Activated CD4-positive, alpha-beta memory T cell treated with anti-CD3 and anti-CD28 coated beads, Interleukin-2, amount 10 ng/mL, durations not matched to agents 7 days and 5 days (primary cell): ENCODE data around the gene DRC3. TPM values are rescaled to one million over a fixed set of nuclear protein-coding genes. Genes with fewer than 3 reads are reported as not detected.

ENCODE experiments used
- CTCF ChIA-PET: fragments of 350-600 bp; sonication (Branson Sonifier 250); formaldehyde crosslinking; loops from one replicate; lab custom pipeline; 2021; ENCODE audit warnings: antibody characterized with exemption, inconsistent platforms; lab: Charles Lee
- POLR2A ChIA-PET: fragments of 350-600 bp; sonication (Branson Sonifier 250); formaldehyde crosslinking; loops from one replicate; lab custom pipeline; 2021; ENCODE audit warnings: antibody characterized with exemption; lab: Charles Lee
- DNase-seq: peaks from one replicate; pipeline ENCODE4 v3.0.0-alpha.2; 2020
- H3K27ac Mint-ChIP-seq: one replicate; pipeline ENCODE4 v1.8.0; 2021; ENCODE audit warnings: mild to moderate bottlenecking, mixed read lengths
- H3K27me3 Mint-ChIP-seq: one replicate; pipeline ENCODE4 v1.8.0; 2021; ENCODE audit warnings: mixed read lengths
- H3K36me3 Mint-ChIP-seq: one replicate; pipeline ENCODE4 v1.8.0; 2021; ENCODE audit warnings: low read depth, mixed read lengths
- H3K4me1 Mint-ChIP-seq: one replicate; pipeline ENCODE4 v1.8.0; 2021; ENCODE audit warnings: mixed read lengths
- H3K4me3 Mint-ChIP-seq: one replicate; pipeline ENCODE4 v1.8.0; 2021; ENCODE audit warnings: mild to moderate bottlenecking, mixed read lengths
- H3K9me3 Mint-ChIP-seq: one replicate; pipeline ENCODE4 v1.8.0; 2021; ENCODE audit warnings: mixed read lengths
- total RNA-seq, 2 experiments: library from RNA; stranded (reverse); gene quantifications; one replicate each; pipeline ENCODE4 v1.2.3, GENCODE V29; 2021

Gene DRC3
- total RNA-seq, 2 experiments from 2014 or later = not detected

DNA sequence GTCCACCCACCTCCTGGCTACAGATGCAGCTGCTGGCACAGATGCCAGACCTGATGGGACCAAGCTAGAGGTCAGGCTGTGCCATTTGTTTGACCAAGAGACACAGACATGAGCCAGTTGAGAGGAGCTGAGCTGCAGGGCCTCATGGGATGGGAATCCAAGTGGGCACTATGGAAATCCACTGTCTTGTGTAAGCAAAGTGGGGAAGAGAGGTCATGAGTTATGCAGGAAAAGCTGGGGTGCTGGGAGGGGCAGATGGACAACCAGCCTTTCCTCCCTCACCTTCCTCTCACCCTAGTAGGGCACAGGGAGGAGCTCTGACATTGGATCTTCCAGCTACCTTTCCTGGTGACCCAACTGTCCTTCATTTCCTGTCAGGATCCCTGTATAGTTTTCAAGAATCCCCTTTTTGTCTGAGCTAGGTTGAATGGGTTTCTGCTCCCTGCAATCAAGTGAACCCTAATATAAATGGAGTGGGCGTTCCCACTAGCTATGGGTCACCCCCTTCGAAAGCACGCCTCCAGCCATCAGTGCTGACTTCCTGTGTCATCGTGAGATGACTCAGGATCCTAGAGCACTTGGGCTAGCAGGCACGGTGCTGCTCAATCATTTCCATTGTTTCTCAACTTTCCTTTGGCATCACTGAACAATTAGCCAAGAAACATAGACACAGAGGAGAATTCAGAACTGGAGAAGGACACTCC is 52.7 kb downstream of the DRC3 start:
- Mint-ChIP-seq H3K9me3 (no peaks in the 10 kb centered on the region), H3K36me3 (peaks cover 5% of the 10 kb centered on the region), H3K27me3 (no peaks in the 10 kb centered on the region), H3K4me3 (no peak overlapping the region), H3K27ac (peak overlapping the region; percentile 65), H3K4me1 (peaks cover 21% of the 10 kb centered on the region)
- POLR2A ChIA-PET = interaction anchor here (2.1 kb wide), 1 partner anchor 52 kb away, joined by 4 read pairs; the partner anchor contains the start of genes DRC3 and TOM1L2
- DNase-seq = peak; percentile 68
- CTCF ChIA-PET = interaction anchor here (0.7 to 2.6 kb wide), 6 partner anchors 8 to 155 kb away, joined by 3 to 9 read pairs (median 3); no protein-coding TSS in a partner anchor

DNA sequence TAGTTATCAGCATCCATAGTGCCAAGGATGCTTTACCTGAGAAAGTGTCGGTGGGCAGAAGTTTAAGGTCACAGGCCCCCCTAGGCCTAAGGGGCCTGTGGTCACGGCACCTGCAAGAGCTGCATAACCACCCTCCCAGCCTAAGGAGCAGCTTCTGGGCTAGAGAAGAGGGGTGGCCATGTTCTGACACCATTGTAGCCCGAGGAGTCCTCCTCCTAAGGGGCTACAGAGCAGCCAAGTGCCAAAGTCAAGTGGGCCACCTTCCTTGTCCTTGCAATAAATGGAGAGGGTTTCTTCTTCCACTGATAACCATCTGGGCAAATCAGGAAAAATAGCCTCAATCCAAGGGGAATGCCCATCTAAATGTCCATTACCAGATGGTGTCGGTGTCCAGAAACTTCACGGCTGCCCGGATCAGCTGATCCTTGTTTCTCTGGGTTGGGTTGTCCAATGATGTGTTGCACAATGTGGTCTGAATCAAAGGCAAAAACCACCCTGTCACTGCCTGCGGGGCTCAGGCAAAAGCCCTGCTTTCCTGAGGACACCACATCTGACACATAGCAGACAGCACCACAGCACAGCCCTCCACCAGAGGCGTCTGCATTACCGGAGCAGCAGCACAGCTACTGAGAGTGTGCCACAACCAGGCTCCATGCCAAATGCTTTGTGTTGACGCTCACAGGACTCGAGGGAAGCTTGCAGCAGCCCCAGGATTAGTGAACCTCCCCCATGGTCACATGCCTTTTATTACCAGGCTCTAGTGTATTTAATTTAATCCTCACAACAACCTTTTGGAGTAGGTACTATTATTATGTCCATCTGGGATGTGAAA is 53.5 kb downstream of the DRC3 start:
- H3K4me1 Mint-ChIP-seq = peaks cover 21% of the 10 kb centered on the region
- CTCF ChIA-PET = interaction anchor here (0.7 to 2.6 kb wide), 5 partner anchors 7 to 156 kb away, joined by 3 to 9 read pairs (median 3); no protein-coding TSS in a partner anchor
- H3K9me3 Mint-ChIP-seq = no peaks in the 10 kb centered on the region
- no peaks in the 10 kb centered on the region for H3K27me3 Mint-ChIP-seq
- POLR2A ChIA-PET = no interaction called here
- H3K36me3 Mint-ChIP-seq = peaks cover 5% of the 10 kb centered on the region
- H3K4me3 Mint-ChIP-seq = no peak overlapping the region
- no peak for DNase-seq
- peak overlapping the region; percentile 65 for H3K27ac Mint-ChIP-seq

DNA sequence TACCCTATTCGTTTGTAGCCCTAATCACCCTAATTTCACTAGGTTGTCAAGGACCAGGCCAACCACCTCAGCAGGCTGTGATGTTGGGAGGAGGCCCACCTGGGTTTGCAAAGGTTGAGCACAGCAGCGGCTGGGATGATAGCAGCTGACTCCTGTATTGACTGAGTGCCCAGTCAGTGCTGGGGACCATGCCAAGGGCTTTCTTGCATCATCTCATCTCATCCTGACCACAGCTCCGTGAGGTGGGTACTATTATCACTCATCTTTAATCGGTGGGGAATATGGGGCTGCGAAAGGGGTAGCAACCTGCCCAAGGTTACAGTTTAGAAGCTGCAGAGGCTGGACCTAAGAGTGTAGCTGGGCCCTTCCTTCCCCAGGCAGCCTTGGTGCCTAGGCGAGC is 54.6 kb downstream of the DRC3 start:
- CTCF ChIA-PET = no interaction called here
- DNase-seq = no peak
- Mint-ChIP-seq H3K4me1 (peaks cover 27% of the 10 kb centered on the region), H3K27ac (no peak overlapping the region), H3K27me3 (no peaks in the 10 kb centered on the region), H3K36me3 (peaks cover 5% of the 10 kb centered on the region), H3K4me3 (no peak overlapping the region), H3K9me3 (no peaks in the 10 kb centered on the region)
- POLR2A ChIA-PET = interaction anchor here (1.4 kb wide), 1 partner anchor 11 kb away, joined by 3 read pairs; the partner anchor contains the start of gene ATPAF2

GRCh38 chr17:18028114-18028951 is 55.7 kb downstream of the DRC3 start:
- Mint-ChIP-seq H3K27me3 (no peaks in the 10 kb centered on the region), H3K27ac (no peak overlapping the region), H3K4me3 (no peak overlapping the region), H3K9me3 (no peaks in the 10 kb centered on the region), H3K4me1 (peaks cover 37% of the 10 kb centered on the region), H3K36me3 (peaks cover 5% of the 10 kb centered on the region)
- CTCF ChIA-PET = interaction anchor here (0.6 to 1.4 kb wide), 4 partner anchors 26 to 159 kb away, joined by 3 to 7 read pairs (median 4); no protein-coding TSS in a partner anchor
- no peak for DNase-seq
- POLR2A ChIA-PET = interaction anchor here (1.4 kb wide), 1 partner anchor 10 kb away, joined by 3 read pairs; the partner anchor contains the start of gene ATPAF2

DNA sequence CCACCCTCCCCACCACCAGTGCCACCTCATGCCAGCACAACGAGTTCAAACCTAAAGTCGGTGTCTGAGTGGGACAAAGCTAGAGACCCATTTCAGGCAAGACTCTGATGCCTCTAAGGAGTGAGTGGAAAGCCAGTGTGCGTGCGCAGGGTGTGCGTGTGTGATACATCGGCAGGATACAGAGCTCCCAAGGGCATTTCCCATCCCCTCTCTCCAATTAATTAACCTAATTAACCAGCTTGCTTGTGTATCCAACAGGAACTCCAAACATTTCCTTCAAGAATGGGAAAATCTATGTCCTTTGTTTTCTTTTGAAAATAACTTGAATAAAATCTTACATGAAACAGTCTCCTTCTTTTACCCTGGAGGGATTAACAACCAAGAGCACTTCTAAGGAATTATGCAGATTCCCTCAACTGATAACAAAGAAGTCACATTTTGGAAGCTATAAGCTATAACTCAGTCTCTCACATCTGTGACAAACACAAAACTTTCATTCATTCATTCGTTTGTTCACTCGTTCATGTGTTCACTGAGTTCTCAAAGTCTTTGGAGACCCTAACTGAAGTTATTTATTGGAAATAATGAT is 56.4 kb downstream of the DRC3 start:
- DNase-seq = no peak
- Mint-ChIP-seq H3K4me3 (no peak overlapping the region), H3K27ac (no peak overlapping the region), H3K4me1 (peaks cover 42% of the 10 kb centered on the region), H3K36me3 (peaks cover 5% of the 10 kb centered on the region), H3K9me3 (no peaks in the 10 kb centered on the region), H3K27me3 (no peaks in the 10 kb centered on the region)
- CTCF ChIA-PET = interaction anchor here (0.6 to 1.7 kb wide), 4 partner anchors 26 to 532 kb away, joined by 3 to 7 read pairs (median 4); no protein-coding TSS in a partner anchor
- POLR2A ChIA-PET = interaction anchor here (1.5 kb wide), 1 partner anchor 10 kb away, joined by 3 read pairs; the partner anchor contains the start of gene ATPAF2

DNA sequence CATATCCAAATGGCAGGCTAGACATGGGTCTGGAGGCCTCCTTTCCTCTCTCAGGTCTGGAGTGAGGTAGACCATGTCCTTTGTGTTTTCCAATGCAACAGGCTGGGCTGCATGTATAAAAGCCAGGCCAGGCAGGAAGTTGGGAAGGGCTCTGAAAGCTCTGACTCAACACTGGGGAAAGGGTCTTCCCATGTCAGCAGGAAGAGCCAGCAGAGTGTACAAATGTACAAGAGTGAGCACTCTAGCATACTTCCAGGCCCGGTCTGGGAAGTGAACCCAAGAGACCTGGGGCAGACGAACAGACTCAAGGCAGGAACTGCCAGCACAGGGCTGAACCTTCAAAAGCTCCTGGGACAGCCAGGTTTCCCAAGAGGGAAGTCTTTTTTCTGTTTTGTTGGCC is 59.3 kb downstream of the DRC3 start:
- POLR2A ChIA-PET = no interaction called here
- Mint-ChIP-seq H3K9me3 (no peaks in the 10 kb centered on the region), H3K36me3 (peaks cover 3% of the 10 kb centered on the region), H3K27me3 (no peaks in the 10 kb centered on the region), H3K4me1 (peaks cover 31% of the 10 kb centered on the region), H3K4me3 (no peak overlapping the region), H3K27ac (no peak overlapping the region)
- CTCF ChIA-PET = interaction anchor here (0.7 to 4.3 kb wide), 2 partner anchors 25 to 141 kb away, joined by 3 to 39 read pairs; no protein-coding TSS in a partner anchor
- no peak for DNase-seq

DNA sequence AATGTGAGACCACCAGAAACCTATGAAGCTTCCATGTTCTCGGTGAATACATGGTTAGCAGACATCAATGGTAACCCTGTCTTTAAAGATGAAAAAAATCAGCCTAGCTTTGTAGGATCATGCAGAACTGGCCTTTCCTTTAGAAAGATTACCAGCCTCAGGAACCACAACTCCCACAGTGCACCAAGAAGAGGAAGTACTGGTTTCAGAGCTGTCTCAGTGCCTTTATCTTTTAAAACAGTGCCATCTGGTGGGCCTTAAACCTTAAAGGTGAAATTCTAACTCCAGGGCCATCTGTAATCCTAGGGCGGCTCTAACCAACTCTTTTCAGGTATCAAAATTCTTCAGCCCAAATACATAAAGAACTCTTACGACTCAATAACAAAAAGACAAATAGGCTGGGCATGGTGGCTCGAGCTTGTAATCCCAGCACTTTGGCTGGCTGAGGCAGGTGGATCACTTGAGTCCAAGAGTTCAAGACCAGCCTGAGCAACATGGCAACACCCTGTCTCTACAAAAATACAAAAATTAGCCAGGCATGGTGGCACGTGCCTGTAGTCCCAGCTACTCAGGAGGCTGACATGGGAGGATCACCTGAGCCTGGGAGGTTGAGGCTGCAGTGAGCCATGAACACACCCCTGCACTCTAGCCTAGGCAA is 60.9 kb downstream of the DRC3 start:
- Mint-ChIP-seq H3K27ac (no peak overlapping the region), H3K4me3 (no peak overlapping the region)
- POLR2A ChIA-PET = interaction anchor here (1.1 to 1.7 kb wide), 3 partner anchors 9 to 341 kb away, joined by 4 to 5 read pairs (median 4); no protein-coding TSS in a partner anchor

GRCh38 chr17:18035704-18036103 is 63.0 kb downstream of the DRC3 start:
- Mint-ChIP-seq H3K36me3 (peaks cover 10% of the 10 kb centered on the region), H3K4me1 (peaks cover 54% of the 10 kb centered on the region), H3K27ac (no peak overlapping the region), H3K9me3 (no peaks in the 10 kb centered on the region), H3K27me3 (no peaks in the 10 kb centered on the region), H3K4me3 (no peak overlapping the region)
- ChIA-PET POLR2A (interaction anchor here (0.7 to 1.4 kb wide), 2 partner anchors 136 to 199 kb away, joined by 3 read pairs; partner anchors contain the start of gene SREBF1), CTCF (interaction anchor here (0.8 to 4.3 kb wide), 5 partner anchors 10 to 186 kb away, joined by 3 to 39 read pairs (median 3); no protein-coding TSS in a partner anchor)
- DNase-seq = no peak

More for the DNA sequence above, 60.9 kb downstream of the DRC3 start:
- H3K9me3 Mint-ChIP-seq = no peaks in the 10 kb centered on the region
- no peaks in the 10 kb centered on the region for H3K36me3 Mint-ChIP-seq
- H3K27me3 Mint-ChIP-seq = no peaks in the 10 kb centered on the region
- peak; percentile 64 for DNase-seq
- H3K4me1 Mint-ChIP-seq = peaks cover 43% of the 10 kb centered on the region
- CTCF ChIA-PET = interaction anchor here (0.6 to 4.3 kb wide), 36 partner anchors 8 to 537 kb away, joined by 3 to 39 read pairs (median 4); partner anchors contain the start of genes DRC3 and TOM1L2

- Mint-ChIP-seq H3K4me1 (peaks cover 58% of the 10 kb centered on the region), H3K36me3 (peaks cover 12% of the 10 kb centered on the region), H3K4me3 (peak overlapping the region; percentile 95), H3K9me3 (no peaks in the 10 kb centered on the region), H3K27ac (no peak overlapping the region), H3K27me3 (no peaks in the 10 kb centered on the region)
- ChIA-PET POLR2A (interaction anchor here (1.0 to 1.3 kb wide), 2 partner anchors 80 to 286 kb away, joined by 3 to 5 read pairs; no protein-coding TSS in a partner anchor), CTCF (interaction anchor here (1.1 kb wide), 1 partner anchor 12 kb away, joined by 4 read pairs; no protein-coding TSS in a partner anchor)
- DNase-seq = no peak
These were observed 64.8 kb downstream of the DRC3 start for GRCh38 chr17:18037486-18037885.

GRCh38 chr17:18038149-18038850 is 65.6 kb downstream of the DRC3 start:
- Mint-ChIP-seq H3K4me1 (peaks cover 52% of the 10 kb centered on the region), H3K36me3 (peaks cover 12% of the 10 kb centered on the region), H3K4me3 (peak overlapping the region; percentile 95), H3K27me3 (no peaks in the 10 kb centered on the region), H3K27ac (peak overlapping the region; percentile 85), H3K9me3 (no peaks in the 10 kb centered on the region)
- ChIA-PET CTCF (interaction anchor here (1.0 to 1.1 kb wide), 2 partner anchors 13 to 120 kb away, joined by 3 to 4 read pairs; no protein-coding TSS in a partner anchor), POLR2A (interaction anchor here (0.8 to 1.7 kb wide), 6 partner anchors 8 to 287 kb away, joined by 3 to 7 read pairs (median 3); partner anchors contain the start of genes DRC3 and SREBF1)
- DNase-seq = no peak
